SIG-M5 treated with dmso at 0.1 percent for 504 hours (cell line): ENCODE results near the gene PIGL.
"Not testable (repeated sequence)": the region's sequence is repeated elsewhere in the genome, so short reads cannot be mapped to it uniquely, and the experiment has no call there.

Source experiments
- DNase-seq: peaks from one replicate; lab custom pipeline; 2025; ENCODE audit not compliant: unreplicated experiment; lab: John Stamatoyannopoulos, UW

PIGL gene

DNA sequence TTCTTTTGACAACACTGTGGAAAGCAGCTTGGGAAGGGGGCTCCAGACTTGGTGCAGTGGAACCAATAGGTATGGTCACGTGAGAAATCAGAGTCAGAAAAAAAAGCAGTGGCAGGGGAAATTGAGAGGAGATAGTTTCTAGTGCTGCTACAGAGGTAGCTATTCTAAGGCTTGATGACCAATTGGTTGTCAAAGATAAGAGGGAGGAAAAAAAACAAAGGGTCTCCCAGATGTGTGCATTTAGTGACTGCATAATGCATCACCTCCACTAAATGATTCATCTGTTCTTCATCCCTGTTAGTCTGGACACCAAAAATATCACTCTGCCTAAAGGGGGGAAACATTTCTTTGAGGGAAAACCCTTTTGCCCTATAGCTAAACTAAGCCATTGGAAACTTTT is 56.5 kb downstream of the PIGL start:
- DNase-seq = no peak

DNA sequence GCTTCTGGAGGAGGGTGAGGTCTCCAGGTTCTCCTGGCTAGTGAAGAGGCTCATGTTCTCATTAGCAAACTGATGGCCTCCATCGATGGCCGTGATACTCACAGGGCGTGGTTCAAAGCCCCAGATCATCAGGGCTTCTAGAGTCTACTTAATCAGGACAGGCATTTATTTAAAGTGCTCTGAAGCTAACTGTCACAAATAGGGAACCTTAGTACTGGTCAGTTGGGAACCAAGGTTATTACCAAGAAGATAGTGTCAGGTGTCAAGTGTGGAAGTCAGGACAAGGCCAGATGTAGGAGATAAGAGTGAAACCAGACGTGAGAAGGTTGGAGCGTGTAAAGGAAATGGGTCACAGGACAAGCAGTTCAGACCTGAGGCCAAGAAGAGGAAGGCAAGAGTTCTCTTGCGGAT is 56.9 kb downstream of the PIGL start:
- DNase-seq = no peak

DNA sequence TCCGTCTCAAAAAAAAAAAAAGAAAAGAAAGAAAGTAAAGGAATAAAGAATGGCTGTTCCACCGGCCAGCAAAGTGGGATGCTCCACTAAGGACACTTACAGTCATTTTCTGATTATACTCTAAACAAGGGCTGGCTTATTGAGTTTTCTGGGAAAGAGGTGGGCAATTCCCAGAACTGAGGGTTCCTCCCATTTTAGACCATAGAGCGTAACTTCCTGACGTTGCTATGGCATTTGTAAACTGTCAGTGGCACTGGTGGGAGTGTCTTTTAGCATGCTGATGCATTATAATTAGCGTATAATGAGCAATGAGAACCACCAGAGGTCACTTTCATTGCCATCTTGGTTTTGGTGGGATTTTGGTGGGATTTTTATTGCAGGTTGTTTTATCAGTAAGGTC is 58.0 kb downstream of the PIGL start:
- DNase-seq = no peak

DNA sequence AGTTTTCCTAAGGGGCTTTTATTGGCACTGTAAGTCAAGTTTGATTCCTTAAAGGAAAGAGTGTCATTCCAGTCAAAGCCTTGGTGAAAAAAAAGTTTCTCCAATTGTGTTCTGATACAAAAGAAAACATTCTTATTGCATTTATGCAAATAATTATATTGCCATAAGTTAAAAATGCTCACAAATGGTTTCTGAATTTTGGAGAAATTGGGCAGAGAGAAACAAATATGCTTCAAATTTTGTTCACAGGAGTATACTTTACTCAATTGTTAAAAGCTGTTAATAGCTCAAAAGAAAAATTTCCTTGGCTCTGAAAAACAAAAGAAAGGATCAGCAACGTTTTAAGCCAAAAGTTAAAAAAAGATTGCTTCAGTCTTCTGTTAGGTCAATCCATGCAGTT is 60.2 kb downstream of the PIGL start:
- DNase-seq = no peak

DNA sequence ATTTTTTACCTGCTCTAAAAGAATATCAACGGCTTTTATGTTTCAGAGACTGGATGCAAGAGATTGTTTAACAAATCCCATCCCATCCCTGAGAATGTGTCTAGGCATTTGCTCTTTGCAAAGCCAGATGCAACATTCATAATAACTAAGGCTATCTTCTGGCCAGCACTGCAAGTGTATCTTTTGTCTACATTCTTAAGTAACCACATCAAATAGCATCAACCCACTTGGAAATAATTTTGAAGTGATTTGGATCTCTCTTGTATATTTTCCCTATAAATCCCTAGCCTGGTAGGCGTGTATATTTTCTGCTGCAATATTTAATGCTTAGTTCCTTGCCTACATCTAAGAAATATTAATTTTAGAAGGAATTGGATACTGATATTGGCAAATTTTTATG is 64.3 kb downstream of the PIGL start:
- DNase-seq = no peak

DNA sequence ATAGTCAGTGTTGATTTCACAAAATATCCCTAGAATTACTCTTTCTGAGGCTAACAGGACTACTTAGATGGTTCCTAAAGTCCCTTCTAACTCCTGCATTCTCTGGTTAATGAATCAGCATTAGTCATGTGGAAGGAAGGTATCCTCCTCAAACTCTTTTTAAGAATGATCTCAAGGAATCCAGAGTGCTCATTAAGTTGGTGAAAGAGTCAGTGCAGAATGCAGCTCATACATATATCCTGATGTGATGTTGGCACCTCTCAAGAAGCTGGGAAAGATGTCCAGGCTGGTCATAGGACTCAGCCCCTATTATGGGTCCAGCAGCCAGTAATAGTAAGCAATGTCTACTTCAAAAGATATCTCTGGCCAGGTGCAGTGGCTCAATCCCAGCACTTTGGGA is 65.5 kb downstream of the PIGL start:
- DNase-seq = no peak

DNA sequence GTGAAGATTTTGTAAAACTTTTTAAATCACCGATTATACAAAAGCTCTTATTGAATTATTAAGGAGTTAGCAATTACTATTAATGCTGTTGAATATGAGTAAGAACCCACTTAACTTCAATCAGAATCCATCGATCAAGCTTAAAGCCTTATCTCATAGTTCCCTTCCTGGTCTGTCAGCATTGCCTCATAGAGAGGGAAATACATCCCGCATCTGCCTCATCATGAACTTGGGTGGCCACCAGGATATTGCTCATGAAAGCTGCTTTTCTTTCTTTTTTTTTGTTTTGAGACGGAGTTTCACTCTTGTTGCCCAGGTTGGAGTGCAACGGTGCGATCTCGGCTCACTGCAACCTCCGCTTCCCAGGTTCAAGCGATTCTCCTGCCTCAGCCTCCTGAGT is 66.7 kb downstream of the PIGL start:
- DNase-seq = no peak

DNA sequence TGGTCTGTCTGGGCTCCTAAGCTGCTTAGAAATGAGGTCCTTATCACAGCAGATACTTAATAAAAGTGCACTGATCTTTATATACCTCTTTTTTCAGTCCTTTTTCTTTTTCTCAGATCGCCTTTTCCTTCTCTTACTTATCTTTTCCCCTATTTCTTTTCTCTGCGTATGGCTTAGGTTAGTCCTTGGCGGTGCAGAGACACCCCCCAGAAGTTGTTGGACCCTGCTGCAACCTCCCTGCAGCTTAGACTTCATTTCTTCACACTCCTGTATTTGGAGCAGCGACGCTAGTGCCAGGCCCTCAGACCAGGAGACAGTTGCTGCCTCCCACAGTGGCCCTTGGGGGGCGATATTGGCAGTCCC is 68.6 kb downstream of the PIGL start:
- DNase-seq = no peak

DNA sequence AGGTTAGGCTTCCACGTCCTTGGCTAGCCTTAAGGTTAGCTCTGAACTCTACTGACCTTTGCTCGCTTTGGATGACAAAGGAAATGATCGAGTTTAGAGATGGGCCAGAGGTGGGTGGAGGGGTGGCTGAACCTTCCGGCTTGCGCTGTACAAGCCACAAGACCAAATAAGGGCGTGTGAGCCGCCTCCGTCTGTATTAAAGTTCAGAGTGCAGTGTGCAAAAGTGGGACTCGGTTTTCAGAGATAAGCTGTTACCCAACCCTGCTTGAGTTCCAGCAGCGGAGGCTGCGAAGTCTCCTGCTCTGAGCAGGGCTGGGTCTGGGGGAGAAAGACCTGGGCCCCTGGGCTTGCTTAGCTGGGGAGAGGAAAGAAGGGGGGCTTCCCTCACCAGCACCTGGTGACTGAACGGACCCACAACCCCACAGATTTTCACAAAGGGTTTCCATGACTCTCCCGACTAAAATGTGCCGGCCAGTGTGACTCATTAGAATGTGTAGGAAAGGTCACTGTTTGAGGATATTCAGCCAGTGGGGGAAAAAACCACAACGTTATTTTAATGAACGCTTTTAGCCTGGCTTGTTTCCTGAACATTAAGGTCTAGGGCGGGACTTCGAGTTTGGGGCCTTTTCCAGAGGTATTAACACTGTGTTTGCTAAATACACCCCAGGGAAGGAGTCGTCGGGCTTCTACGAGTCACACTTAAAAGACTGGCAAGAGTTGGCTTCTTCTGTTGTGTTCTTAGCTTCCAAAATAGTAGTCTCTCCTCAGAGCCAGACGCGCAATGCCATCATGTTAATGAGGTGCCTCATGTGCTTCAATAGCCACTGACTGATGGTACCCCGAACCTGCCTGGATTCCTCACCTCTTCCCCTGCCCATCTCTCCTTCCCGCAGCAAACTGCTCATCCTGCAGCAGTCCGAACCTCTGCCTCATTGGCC is 69.3 kb downstream of the PIGL start:
- peak; percentile 97 for DNase-seq

DNA sequence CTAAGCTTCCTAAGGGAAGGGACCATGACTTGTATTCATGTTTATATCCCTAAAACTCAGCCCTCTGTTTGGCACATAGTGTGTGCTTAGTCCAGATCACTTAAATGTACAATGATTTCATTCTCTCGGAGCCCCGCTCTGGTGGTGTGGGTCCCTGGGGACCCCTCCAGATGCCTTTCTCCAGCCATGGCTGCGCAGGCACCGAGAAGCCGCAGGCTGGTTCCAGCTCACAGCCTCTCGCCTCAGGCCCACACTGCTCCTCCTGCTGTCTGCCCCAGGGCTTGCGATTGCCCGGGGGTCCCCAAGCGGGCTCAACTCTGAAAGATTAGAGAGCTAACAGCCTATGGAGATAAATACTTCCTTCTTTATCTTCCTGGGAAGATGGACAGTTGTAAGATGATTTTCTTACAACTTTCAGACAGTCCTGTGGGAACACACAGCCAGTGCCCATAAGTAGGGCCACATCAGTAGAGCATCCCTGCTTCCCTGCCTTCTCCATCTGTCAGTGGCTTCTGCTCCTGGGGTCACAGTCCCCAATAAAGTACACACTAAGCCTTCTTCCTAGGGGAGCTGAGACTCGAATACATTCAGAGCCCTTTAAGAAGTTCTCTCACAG is 70.0 kb downstream of the PIGL start:
- no peak for DNase-seq

DNA sequence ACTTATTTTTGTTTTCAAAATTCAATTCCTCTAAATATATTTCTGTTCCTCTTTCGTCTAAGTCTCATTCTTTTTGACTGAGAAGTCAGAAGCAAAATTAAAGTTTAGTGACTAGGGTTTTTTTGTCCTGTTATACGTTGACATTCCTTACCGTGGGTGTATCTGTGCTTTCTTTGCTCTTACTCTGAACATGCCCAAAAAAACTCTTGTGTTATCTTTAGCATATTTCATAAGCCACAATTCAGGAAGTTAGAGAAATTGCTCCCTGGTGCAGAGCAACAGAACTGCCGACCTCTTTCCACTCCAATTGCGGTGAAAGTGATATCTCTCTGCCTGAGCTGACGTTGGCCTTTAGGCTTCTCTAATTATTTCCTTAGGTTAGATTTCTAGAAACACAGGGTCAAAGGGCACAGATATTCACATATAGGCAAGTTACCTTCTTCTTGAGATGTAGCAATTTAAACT is 70.6 kb downstream of the PIGL start:
- DNase-seq = peak; percentile 95

DNA sequence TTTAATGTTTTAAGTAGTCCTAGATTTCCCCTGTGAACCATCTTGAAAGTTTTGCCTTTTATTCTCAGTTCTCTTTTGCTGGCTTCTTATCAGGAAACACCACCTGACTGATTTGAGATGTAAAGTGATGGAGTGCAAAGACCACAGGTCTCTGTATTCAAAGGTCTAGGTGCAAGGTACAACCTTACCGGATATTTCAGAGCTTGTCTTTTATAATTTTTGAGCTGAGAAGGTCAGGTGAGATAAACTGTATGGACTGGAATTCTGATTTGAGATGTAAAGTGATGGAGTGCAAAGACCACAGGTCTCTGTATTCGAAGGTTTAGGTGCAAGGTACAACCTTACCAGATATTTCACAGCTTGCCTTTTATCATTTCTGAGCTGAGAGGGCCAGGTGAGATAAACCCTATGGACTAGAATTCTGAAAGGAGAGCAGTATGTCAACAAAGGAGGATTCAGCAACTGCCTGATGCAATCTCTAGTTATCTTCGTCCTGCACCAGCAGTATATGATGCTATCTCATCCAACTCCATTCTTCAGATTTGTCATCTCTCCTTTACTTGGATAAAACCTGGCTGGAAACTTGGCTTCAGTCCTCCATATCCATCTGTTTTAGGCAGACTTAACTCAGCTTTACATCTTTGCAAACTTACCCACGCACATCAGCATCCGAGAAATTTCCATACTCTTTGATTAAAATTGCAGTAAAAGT is 72.0 kb downstream of the PIGL start:
- no peak for DNase-seq

DNA sequence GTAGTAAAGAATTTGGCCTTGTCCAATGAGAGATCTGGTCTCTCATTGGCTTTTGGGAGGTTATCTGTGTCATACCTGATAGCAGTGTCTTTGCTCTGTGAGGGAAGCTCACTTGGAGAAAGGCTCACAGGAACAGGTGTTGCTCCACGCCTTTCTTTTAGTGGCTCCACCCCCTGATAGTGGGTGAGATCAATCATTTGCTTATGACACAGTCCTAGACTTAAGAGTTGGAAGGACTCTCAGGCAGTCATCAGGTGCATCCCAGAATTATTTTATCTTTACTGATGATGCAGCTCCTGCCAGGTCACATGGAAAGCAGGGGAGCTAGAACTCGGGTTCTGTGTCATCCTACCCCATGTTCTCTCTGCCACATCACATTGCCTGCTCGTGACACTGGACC is 76.9 kb downstream of the PIGL start:
- DNase-seq = no peak

DNA sequence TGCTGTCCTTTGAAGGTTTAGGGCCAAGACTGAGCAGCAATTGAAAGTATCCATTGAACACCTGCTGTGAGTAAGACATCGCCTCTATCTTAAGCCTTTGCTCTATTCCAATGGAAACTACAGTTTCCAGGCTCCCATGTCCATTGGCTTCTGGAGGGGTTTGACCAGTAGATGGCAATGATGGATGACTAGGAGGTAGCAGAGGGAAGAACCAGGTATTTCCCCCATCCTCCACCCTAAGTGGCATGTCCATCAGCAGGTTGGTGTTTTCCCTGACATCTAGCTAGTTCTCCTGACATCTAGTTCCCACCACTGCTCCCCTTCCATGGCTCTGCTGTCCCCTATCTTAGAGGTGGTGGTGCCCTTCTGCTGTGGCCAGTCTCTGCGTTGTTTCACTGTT is 77.5 kb downstream of the PIGL start:
- DNase-seq = no peak

DNA sequence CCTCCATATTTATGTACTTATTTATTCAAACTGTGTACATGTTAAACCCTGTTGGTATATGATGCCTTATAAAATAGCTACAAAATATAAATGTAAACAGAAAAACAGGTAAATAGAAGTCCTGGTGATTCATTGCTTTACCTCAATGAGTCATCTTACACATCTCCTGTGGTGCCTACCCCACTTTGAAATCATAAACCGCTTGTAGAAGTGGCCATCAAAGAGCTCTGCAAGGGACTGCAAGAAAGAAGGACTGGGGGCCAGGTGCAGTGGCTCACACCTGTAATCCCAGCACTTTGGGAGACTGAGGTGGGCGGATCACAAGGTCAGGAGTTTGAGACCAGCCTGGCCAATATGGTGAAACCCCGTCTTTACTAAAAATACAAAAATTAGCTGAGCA is 79.1 kb downstream of the PIGL start:
- not testable (repeated sequence) for DNase-seq

DNA sequence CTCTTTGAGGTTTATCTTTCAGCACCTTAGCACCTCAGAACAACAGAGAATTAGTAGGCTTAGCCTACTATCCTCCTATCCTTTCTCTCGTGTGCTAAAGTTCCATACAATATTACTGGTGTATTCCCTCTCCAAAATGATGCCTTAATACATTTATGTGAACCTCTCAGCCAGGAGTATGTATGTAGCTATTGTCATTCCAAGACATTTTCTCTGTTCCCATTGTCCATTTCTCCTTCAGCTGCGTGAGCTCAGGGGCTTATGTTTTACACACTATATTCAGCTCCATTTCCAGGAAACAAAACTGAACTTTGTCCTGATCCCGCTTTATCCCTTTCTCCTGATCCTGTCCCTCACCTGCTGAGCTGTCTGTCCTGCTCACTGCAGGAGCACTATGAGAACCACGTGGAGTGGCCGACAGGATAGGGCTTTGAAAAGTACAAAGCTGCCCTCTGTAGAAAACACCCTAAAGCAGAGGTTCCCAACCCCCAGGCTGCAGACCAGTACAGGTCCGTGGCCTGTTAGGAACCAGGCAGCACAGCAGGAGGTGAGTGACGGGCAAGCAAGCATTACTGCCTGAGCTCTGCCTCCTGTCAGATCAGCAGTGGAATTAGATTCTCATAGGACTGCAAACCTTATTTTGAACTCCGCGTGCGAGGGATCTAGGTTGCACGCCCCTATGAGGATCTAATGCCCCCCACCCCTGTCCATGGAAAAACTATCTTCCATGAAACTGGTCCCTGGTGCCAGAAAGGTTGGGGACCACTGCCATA is 80.5 kb downstream of the PIGL start:
- no peak for DNase-seq

DNA sequence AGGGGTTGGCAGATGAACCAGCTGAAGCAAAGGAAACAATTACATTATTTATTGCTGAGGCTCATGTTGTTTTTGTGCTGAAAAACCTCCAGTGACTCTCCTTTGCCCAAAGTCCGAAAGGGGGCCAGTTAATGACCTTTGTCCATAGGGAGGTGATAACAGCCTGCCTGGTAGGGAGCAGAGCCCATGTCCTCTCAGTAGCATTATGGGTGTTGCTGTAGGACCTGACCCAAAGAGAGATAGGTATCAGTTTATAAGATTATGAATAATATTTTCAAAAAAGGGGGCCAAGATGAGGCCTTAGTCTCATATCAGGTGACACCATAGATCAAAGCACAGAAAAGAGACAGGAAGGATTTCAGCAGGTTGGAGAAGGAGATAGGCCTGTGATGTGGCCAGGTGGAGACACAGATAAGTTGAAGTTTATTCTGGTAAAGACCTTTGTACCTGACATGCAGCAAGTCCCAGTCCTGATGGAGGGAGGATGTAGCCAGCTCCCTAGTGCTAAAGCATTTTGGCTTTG is 81.2 kb downstream of the PIGL start:
- no peak for DNase-seq

DNA sequence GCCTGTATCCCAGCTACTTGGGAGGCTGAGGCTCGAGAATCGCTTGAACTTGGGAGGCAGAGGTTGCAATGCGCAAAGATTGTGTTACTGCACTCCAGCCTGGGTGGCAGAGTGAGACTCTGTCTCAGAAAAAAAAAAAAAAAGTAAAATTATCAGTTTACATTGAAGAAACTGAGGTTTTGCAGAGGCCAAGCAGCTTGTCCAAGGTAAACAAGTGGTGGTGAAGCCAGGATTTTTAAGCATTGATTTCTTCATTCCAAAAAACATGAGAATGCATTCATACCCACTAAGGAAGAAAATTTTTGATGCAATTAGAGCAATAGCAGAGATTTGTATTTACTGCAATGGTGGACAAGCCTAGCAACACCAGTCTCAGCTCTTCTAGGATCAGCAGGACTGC is 83.5 kb downstream of the PIGL start:
- no peak for DNase-seq

DNA sequence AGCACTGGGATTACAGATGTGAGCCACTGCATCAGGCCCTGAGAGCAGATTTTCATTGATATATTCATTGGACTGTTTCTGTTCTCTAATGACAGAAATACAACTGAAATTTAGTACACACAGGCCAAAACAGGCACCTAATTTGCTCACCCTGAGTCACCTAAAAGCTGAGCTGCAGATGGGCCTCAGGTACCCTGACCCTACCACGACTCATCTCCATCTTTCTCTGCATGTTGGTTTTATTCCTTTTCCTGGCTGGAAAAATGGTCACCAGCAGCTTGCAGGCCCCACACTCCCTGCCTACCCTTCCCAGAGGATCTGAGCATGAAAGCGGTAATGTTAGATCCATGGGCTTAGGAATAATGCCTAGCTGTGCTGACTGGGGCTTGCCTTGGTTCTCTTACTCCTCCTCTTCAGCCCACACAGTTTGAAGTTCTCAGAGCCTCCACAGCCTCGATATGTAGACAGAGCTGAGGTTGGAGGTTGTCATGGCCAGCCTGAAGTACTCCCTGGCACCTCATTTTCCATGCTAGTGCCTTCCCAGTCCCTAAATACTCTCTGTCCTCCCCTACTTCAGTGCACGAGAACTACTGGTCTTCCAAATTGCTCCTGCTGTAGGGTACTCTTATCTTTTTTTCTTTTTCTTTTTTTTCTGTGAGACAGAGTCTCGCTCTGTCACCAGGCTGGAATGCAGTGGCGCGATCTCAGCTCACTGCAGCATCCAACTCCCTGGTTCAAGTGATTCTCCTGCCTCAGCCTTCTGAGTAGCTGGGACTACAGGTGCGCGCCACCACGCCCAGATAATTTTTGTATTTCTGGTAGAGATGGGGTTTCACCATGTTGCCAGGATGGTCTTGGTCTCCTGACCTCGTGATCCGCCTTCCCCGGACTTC is 85.2 kb downstream of the PIGL start:
- no peak for DNase-seq

DNA sequence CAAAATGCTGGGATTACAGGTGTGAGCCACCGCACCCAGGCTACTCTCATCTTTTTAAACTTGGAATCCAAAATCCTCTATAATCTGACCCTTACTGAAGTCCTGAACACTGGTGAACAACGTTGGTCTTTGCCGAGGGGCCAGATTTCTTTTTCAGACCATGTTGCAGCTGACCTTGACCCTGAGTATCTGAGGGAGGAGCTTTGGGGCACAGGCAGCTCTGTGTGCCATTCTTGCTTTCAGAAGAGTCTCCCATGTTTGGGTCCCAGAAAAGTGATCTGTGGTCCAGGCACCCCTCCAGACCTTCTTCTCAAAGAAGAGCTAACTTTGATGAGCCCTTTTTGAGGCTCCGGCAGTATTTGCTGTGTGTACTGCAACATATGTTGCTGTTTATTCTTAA is 85.8 kb downstream of the PIGL start:
- DNase-seq = no peak
